DMS 273 (cell line): ENCODE data around the gene APOBEC3A.
"Not testable (repeated sequence)": the region's sequence is repeated elsewhere in the genome, so short reads cannot be mapped to it uniquely, and the experiment has no call there.

ENCODE experiments used
- DNase-seq: peaks from one replicate; lab custom pipeline; 2025; ENCODE audit not compliant: unreplicated experiment; lab: John Stamatoyannopoulos, UW

APOBEC3A gene

GRCh38 chr22:38942702-38943101 lies 14.7 kb upstream of the APOBEC3A start:
- DNase-seq: no peak

- DNase-seq: no peak
These were observed 14.2 kb upstream of the APOBEC3A start for GRCh38 chr22:38943201-38943600.

- no peak for DNase-seq
These were observed 13.5 kb upstream of the APOBEC3A start for GRCh38 chr22:38943882-38944281.

- DNase-seq: no peak
These were observed 12.8 kb upstream of the APOBEC3A start for GRCh38 chr22:38944653-38945052.

GRCh38 chr22:38945706-38946338 lies 11.6 kb upstream of the APOBEC3A start:
- not testable (repeated sequence) for DNase-seq

- no peak for DNase-seq
These were observed 10.6 kb upstream of the APOBEC3A start for GRCh38 chr22:38946771-38947170.

- DNase-seq: no peak
These were observed 9.9 kb upstream of the APOBEC3A start for GRCh38 chr22:38947321-38948140.

- DNase-seq: no peak
These were observed 9.0 kb upstream of the APOBEC3A start for GRCh38 chr22:38948181-38948940.

GRCh38 chr22:38949889-38950405 lies 7.5 kb upstream of the APOBEC3A start:
- DNase-seq: no peak

- no peak for DNase-seq
These were observed 6.7 kb upstream of the APOBEC3A start for GRCh38 chr22:38950527-38951295.

- DNase-seq: no peak
These were observed 5.7 kb upstream of the APOBEC3A start for GRCh38 chr22:38951734-38952133.

GRCh38 chr22:38952281-38952993 lies 5.0 kb upstream of the APOBEC3A start:
- no peak for DNase-seq

- DNase-seq: no peak
These were observed 4.3 kb upstream of the APOBEC3A start for GRCh38 chr22:38953091-38953490.

- DNase-seq: no peak
These were observed 3.6 kb upstream of the APOBEC3A start for GRCh38 chr22:38953577-38954413.

- no peak for DNase-seq
These were observed 2.9 kb upstream of the APOBEC3A start for GRCh38 chr22:38954414-38955043.

- no peak for DNase-seq
These were observed 2.0 kb upstream of the APOBEC3A start for GRCh38 chr22:38955250-38955905.

- no peak for DNase-seq
These were observed 1.5 kb upstream of the APOBEC3A start for GRCh38 chr22:38955926-38956325.

- DNase-seq: no peak
These were observed 858 bp upstream of the APOBEC3A start for GRCh38 chr22:38956551-38956950.
